KOPT-K1 (cell line): Measurements from ENCODE around the gene SLC25A48.

Experiments
- H3K27ac ChIP-seq: fragments of 200-600 bp; sonication (generic); 2 replicates; pipeline ENCODE4 v1.5.1; 2016; ENCODE audit warnings: antibody characterized with exemption, mild to moderate bottlenecking, low read depth, low read length; ENCODE audit not compliant: poor library complexity, severe bottlenecking
- H3K36me3 ChIP-seq: fragments of 200-600 bp; sonication (generic); 2 replicates; pipeline ENCODE4 v1.5.1; 2017; ENCODE audit warnings: antibody characterized with exemption, mild to moderate bottlenecking, low read length, moderate library complexity; ENCODE audit not compliant: insufficient read depth
- H3K9me3 ChIP-seq: fragments of 200-600 bp; sonication (generic); 2 replicates; pipeline ENCODE4 v1.5.1; 2017; ENCODE audit warnings: antibody characterized with exemption, low read length, mild to moderate bottlenecking; ENCODE audit not compliant: insufficient read depth, poor library complexity, severe bottlenecking

The SLC25A48 gene

GRCh38 chr5:135834639-135835529 lies at the start of gene SLC25A48:
SLC25A48 (plus strand) TSS chr5:135834663; CDS start chr5:135834848, 185 bp downstream.
- H3K36me3 ChIP-seq = no peaks in the 10 kb centered on the region
- peaks cover 15% of the 10 kb centered on the region for H3K9me3 ChIP-seq
- H3K27ac ChIP-seq = no peak within 1 kb of the TSS

GRCh38 chr5:135800656-135801055 lies 33.8 kb upstream of the SLC25A48 start:
- Histone ChIP-seq H3K9me3 (no peaks in the 10 kb centered on the region), H3K27ac (no peak overlapping the region), H3K36me3 (no peaks in the 10 kb centered on the region)

GRCh38 chr5:135810188-135810943 lies 24.1 kb upstream of the SLC25A48 start:
- H3K36me3 ChIP-seq = no peaks in the 10 kb centered on the region
- H3K27ac ChIP-seq = no peak overlapping the region
- no peaks in the 10 kb centered on the region for H3K9me3 ChIP-seq

GRCh38 chr5:135811007-135811406 lies 23.5 kb upstream of the SLC25A48 start:
- Histone ChIP-seq H3K36me3 (no peaks in the 10 kb centered on the region), H3K9me3 (no peaks in the 10 kb centered on the region), H3K27ac (no peak overlapping the region)

- Histone ChIP-seq H3K36me3 (no peaks in the 10 kb centered on the region), H3K9me3 (no peaks in the 10 kb centered on the region), H3K27ac (no peak overlapping the region)
Observed at GRCh38 chr5:135813758-135814157, 20.7 kb upstream of the SLC25A48 start.

- no peak overlapping the region for H3K27ac ChIP-seq
- no peaks in the 10 kb centered on the region for H3K9me3 ChIP-seq
- H3K36me3 ChIP-seq = no peaks in the 10 kb centered on the region
Observed at GRCh38 chr5:135814316-135814715, 20.1 kb upstream of the SLC25A48 start.

GRCh38 chr5:135814812-135815211 lies 19.7 kb upstream of the SLC25A48 start:
- no peak overlapping the region for H3K27ac ChIP-seq

GRCh38 chr5:135821061-135821801 lies 13.2 kb upstream of the SLC25A48 start:
- Histone ChIP-seq H3K36me3 (no peaks in the 10 kb centered on the region), H3K9me3 (no peaks in the 10 kb centered on the region), H3K27ac (no peak overlapping the region)

More at GRCh38 chr5:135814812-135815211, 19.7 kb upstream of the SLC25A48 start:
- H3K9me3 ChIP-seq = no peaks in the 10 kb centered on the region
- H3K36me3 ChIP-seq = no peaks in the 10 kb centered on the region

GRCh38 chr5:135821802-135822201 lies 12.7 kb upstream of the SLC25A48 start:
- Histone ChIP-seq H3K9me3 (no peaks in the 10 kb centered on the region), H3K36me3 (no peaks in the 10 kb centered on the region), H3K27ac (no peak overlapping the region)

GRCh38 chr5:135822286-135822685 lies 12.2 kb upstream of the SLC25A48 start:
- H3K36me3 ChIP-seq = no peaks in the 10 kb centered on the region
- no peak overlapping the region for H3K27ac ChIP-seq
- H3K9me3 ChIP-seq = no peaks in the 10 kb centered on the region

GRCh38 chr5:135822959-135823358 lies 11.5 kb upstream of the SLC25A48 start:
- Histone ChIP-seq H3K27ac (no peak overlapping the region), H3K9me3 (no peaks in the 10 kb centered on the region), H3K36me3 (no peaks in the 10 kb centered on the region)

GRCh38 chr5:135823881-135824280 lies 10.6 kb upstream of the SLC25A48 start:
- Histone ChIP-seq H3K36me3 (no peaks in the 10 kb centered on the region), H3K9me3 (no peaks in the 10 kb centered on the region), H3K27ac (no peak overlapping the region)

- H3K36me3 ChIP-seq = no peaks in the 10 kb centered on the region
- H3K27ac ChIP-seq = no peak overlapping the region
- H3K9me3 ChIP-seq = no peaks in the 10 kb centered on the region
Observed at GRCh38 chr5:135824541-135825041, 9.9 kb upstream of the SLC25A48 start.

GRCh38 chr5:135825373-135826220 lies 8.9 kb upstream of the SLC25A48 start:
- no peaks in the 10 kb centered on the region for H3K9me3 ChIP-seq
- no peaks in the 10 kb centered on the region for H3K36me3 ChIP-seq
- H3K27ac ChIP-seq = no peak overlapping the region
